Testis (tissue), 3 donors: Measurements from ENCODE around the gene SECISBP2L. TPM values are rescaled to one million over a fixed set of nuclear protein-coding genes. Genes with fewer than 3 reads are reported as not detected.
A peak's percentile ranks its signal among the peaks of the same experiment; 100 is the strongest.
"Not testable (repeated sequence)": the region's sequence is repeated elsewhere in the genome, so short reads cannot be mapped to it uniquely, and the experiment has no call there.

Experiments
- DNase-seq: peaks from one replicate; pipeline ENCODE4 v3.0.0-alpha.2; 2019
- H3K27ac ChIP-seq, 2 donors: fragments of 200-600 bp; sonication (generic); one replicate each; pipeline ENCODE4 v1.5.1; 2019
- H3K27me3 ChIP-seq: fragments of 200-600 bp; sonication (generic); one replicate; pipeline ENCODE4 v1.5.1; 2019
- H3K36me3 ChIP-seq: fragments of 200-600 bp; sonication (generic); one replicate; pipeline ENCODE4 v1.5.1; 2017; ENCODE audit warnings: low read depth; ENCODE audit errors: missing control alignments
- H3K4me1 ChIP-seq: fragments of 200-600 bp; sonication (generic); one replicate; pipeline ENCODE4 v1.5.1; 2019
- H3K4me3 ChIP-seq, 2 donors: fragments of 200-600 bp; sonication (generic); one replicate each; pipeline ENCODE4 v1.5.1; 2017 to 2019
- H3K9me3 ChIP-seq: fragments of 200-600 bp; sonication (generic); one replicate; pipeline ENCODE4 v1.5.1; 2017
- CTCF ChIP-seq, 3 experiments: fragments of 450-650 bp in 2 of 3; fragments of 200-600 bp in 1 of 3; sonication (generic) in 1 of 3; IDR thresholded peaks; one replicate each; pipeline ENCODE4 v1.5.1; 2016 to 2019; ENCODE audit warnings: antibody characterized with exemption in 3 of 3, mild to moderate bottlenecking in 2 of 3, moderate library complexity in 1 of 3
- POLR2A ChIP-seq: fragments of 450-650 bp; IDR thresholded peaks from one replicate; pipeline ENCODE4 v1.6.1; 2017; ENCODE audit warnings: antibody characterized with exemption, mild to moderate bottlenecking, moderate library complexity
- WGBS, 2 donors: methylation state at CpG; one replicate each; pipeline ENCODE4 v1.1.5; 2018; 5-methylcytosine and 5-hydroxymethylcytosine counted together
- intact Hi-C: fragments of 100-400 bp; cut with DNase I; formaldehyde crosslinking; loops from one replicate; pipeline ENCODE4 v1.15.1; 2023; ENCODE audit warnings: low total_unique reads
- polyA plus RNA-seq: library from polyadenylated mRNA; stranded (reverse); fragments of 350-450 nt; fragmentation: Illumina TruSeq; extraction: RNeasy Lipid Tissue Mini Kit (QIAGEN cat#74804); gene quantifications from one replicate; pipeline ENCODE4 v1.2.3, GENCODE V29; 2014; ENCODE audit warnings: low read depth, low replicate concordance; ENCODE audit not compliant: insufficient read depth
- total RNA-seq, 2 donors: library from RNA; depleted of rRNA; stranded (reverse); fragments of >200 nt; gene quantifications; one replicate each; pipeline ENCODE4 v1.2.3, GENCODE V29; 2016

SECISBP2L gene
- total and polyA plus RNA-seq, 3 donors from 2014 or later, result 29.2 to 76.1 (median 53.6) TPM

DNA sequence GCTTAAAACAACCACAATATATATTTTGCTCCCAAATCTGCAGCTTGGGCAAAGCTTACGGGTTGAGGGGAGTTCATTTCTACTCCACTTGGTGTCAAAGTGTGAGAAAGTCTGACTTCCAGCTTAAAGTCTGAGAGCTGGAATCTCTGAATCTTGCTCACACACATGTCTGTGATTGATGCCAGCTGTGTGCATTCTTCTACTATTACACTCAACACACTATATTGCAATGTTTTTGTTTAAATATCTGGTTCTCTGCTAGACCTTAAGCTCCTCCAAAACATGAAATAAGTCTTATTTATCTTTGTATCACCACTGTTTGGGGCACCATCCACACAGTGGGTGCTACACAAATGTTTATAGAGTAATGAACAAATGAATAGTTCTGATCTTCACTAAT is 36.7 kb upstream of the SECISBP2L start:
- Histone ChIP-seq H3K9me3 (no peaks in the 10 kb centered on the region), H3K27me3 (no peaks in the 10 kb centered on the region), H3K4me3 (no peak overlapping the region), H3K36me3 (no peaks in the 10 kb centered on the region), H3K27ac (no peak overlapping the region), H3K4me1 (no peaks in the 10 kb centered on the region)
- no peak for DNase-seq
- no peak for TF ChIP-seq POLR2A
- no peak for TF ChIP-seq CTCF (IDR thresholded peaks at IDR 0.05)
- intact Hi-C loops, result no loop called here
- 87% methylated on average over 1 of the region's 1 CpG for WGBS, 2 donors

- no peak overlapping the region for H3K27ac ChIP-seq
- peak; percentile 35 for DNase-seq
- no peaks in the 10 kb centered on the region for H3K9me3 ChIP-seq
- intact Hi-C loops, result no loop called here
- H3K4me3 ChIP-seq, result peak overlapping the region; percentile 13 to 41
- TF ChIP-seq CTCF (IDR thresholded peaks at IDR 0.05), result no peak
- TF ChIP-seq POLR2A, result no peak
- no peaks in the 10 kb centered on the region for H3K27me3 ChIP-seq
- no peaks in the 10 kb centered on the region for H3K36me3 ChIP-seq
- 51 to 80% methylated on average over 23 of the region's 23 CpGs for WGBS, 2 donors
- no peaks in the 10 kb centered on the region for H3K4me1 ChIP-seq
These were observed 33.2 kb upstream of the SECISBP2L start for GRCh38 chr15:49079340-49080039.

DNA sequence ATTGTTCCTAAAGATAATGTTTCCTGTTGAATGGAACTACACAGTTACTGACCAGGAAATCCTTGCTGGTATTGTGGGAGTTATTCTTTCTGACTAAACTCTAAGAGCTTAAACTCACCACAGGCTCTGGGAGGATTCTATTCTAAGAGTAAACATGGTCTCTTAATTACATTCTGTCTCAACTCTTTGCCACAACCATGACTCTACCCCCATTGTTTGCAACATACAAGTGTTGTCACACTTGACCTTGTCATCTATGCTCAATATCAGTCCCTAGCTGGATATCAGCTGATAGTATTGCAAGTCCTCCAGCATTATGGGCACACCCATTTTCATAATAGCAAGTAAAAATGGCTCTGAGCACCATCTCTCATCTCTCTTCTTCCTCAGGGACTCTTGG is 29.6 kb upstream of the SECISBP2L start:
- Histone ChIP-seq H3K36me3 (no peaks in the 10 kb centered on the region), H3K27me3 (no peaks in the 10 kb centered on the region), H3K9me3 (no peaks in the 10 kb centered on the region), H3K27ac (no peak overlapping the region), H3K4me3 (no peak overlapping the region), H3K4me1 (no peaks in the 10 kb centered on the region)
- intact Hi-C loops, result no loop called here
- TF ChIP-seq POLR2A, result no peak
- no peak for TF ChIP-seq CTCF (IDR thresholded peaks at IDR 0.05)
- DNase-seq, result no peak

DNA sequence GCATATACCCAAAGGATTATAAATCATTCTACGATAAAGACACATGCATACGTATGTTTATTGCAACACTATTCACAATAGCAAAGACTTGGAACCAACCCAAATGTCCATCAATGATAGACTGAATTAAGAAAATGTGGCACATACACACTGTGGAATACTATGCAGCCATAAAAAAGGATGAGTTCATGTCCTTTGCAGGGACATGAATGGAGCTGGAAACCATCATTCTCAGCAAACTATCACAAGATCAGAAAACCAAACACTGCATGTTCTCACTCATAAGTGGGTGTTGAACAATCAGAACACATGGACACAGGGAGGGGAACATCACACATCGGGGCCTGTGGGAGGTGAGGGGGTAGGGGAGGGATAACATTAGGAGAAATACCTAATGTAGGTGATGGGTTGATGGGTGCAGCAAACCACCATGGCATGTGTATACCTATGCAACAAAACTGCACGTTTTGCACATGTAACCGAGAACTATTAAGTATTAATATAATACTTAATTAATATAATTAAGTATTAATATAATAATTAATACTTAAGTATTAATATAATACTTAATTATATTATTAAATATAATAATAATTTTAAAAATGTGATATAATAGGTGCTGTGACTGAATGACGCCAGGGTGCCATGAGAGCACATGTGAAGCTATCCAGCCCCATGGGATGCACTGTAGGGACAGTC is 28.5 kb upstream of the SECISBP2L start:
- H3K4me3 ChIP-seq, H3K27ac ChIP-seq, H3K4me1 ChIP-seq, DNase-seq, H3K36me3 ChIP-seq, H3K27me3 ChIP-seq, intact Hi-C loops, H3K9me3 ChIP-seq: not testable (repeated sequence)
- 86 to 87% methylated on average over 6 of the region's 6 CpGs for WGBS, 2 donors

DNA sequence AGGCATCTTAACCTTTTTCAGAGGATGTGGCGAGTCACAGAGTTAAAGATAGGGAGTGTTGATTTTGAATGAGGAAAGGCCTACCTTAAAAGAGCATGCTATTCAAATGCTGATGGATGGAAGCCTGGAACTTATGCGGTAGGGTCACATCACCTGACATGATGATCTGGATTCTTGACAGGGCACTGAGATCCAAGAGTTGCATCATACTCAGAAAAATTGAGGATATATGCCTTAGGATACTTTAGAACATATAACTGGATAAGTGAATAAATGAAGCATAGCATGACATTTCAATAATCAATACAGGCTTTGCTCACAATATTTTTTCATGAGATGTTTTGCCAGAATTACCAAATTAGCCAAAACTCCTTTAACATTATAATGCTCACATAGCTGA is 20.1 kb upstream of the SECISBP2L start:
- no peaks in the 10 kb centered on the region for H3K4me1 ChIP-seq
- 79 to 81% methylated on average over 2 of the region's 2 CpGs for WGBS, 2 donors
- intact Hi-C loops, result no loop called here
- H3K36me3 ChIP-seq, result no peaks in the 10 kb centered on the region
- H3K27ac ChIP-seq, result no peak overlapping the region
- no peak for DNase-seq
- H3K4me3 ChIP-seq, result no peak overlapping the region
- H3K9me3 ChIP-seq, result no peaks in the 10 kb centered on the region
- TF ChIP-seq CTCF (IDR thresholded peaks at IDR 0.05), result no peak
- TF ChIP-seq POLR2A, result no peak
- no peaks in the 10 kb centered on the region for H3K27me3 ChIP-seq
